Measurements from ENCODE around the gene HOXA6.
A peak's percentile ranks its signal among the peaks of the same experiment; 100 is the strongest.

The HOXA6 gene

GRCh38 chr7:27137640-27138315 lies 9.8 kb downstream of the HOXA6 start:
- ATAC-seq = no peak

- ATAC-seq = peak; percentile 17 to 42
Observed at GRCh38 chr7:27134392-27134791, 13.2 kb downstream of the HOXA6 start.

DNA sequence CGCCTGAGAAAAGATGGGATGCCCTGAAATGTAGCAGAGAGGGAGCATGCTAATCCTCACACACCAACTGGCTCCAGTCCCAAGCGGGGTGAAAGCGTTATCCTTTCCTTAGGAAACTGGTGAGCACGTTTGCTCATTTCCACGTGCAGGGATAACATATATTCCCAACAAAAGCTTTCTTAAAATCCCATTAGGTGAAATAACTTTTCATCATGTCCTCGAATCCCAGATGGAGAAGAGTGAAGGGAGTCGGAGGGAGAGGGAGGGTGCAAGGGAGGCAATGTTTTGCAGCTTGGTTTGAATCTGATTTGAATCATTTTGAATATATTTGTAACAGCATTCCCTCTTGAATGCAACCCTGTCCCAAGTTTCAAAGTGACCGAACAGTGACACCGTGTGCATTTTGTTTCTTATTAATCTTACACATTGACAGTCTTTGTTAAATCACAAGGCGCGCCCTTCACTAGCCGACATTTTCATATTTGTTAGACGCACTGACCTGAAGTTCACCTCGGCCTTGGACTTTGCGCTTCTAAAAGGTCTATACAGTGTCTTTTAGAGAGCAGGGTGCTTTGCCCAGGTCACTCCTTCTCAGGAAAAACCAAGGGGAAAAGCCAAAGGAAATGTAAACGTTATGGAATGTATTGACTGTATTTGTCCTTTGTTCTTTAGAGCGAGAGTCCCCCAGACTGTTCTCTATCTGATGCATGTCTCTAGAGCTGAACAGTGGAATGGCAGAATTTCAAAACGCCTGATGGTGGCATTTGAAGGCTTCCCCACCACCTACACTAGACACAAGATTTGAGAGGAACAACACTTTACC lies 14.0 kb downstream of the HOXA6 start:
- no peak for ATAC-seq

DNA sequence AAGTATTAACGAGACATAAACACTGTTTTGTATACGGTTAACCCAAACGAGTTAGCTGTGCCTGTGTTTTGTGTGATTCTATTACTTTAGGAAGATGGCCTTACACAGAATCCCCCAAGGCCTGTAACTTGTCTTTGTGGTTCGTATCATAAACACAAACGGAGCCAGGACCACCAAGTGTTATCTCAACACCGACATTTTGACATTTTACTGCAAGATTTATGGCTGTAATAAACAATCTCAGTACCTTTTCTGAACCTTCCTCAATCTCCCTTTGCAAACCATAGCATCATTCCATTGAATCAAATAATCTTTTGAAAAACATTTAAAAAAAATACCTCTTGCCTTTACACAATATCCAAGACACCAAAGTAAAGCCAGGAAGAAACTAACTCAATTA lies 14.6 kb downstream of the HOXA6 start:
- no peak for ATAC-seq

DNA sequence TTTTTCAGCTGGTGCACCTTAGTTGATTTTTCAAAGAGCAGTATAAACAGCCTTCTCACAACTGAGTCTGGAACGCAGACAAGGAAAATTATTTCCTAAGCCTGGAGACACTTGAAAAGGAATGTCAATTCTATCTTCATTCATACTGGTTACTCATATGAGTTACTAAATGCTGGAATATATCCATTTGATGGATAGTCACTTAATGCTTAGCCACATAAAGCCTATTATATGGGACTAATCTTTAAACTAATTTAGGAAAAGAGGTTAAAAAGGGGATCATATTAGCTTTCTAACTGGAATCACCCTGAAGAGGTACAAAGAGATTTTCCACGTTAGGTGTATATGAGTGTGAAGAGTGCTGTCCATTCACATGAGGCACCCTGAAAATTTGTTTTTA lies 15.4 kb downstream of the HOXA6 start:
- no peak for ATAC-seq

DNA sequence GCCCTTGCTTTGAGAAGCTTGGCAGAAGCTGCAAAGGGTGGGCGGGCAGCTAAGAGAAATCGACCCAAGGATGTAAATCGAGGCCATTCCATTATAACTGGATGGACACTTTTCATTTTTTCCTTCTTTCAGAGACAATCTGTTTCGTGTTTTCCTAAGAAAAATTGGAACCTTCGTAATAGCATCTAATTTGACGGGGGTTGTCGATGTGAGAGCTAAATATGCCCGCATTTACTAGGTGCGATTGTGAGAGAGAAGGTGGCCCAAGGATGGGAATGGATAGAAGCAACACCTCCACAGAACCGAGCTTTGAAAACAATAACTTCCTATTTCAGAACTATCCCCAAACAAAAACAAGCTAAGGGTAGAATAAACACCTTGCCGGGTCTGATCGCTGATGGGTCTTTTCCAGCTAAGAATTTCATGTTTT lies 16.2 kb downstream of the HOXA6 start:
- ATAC-seq = no peak

DNA sequence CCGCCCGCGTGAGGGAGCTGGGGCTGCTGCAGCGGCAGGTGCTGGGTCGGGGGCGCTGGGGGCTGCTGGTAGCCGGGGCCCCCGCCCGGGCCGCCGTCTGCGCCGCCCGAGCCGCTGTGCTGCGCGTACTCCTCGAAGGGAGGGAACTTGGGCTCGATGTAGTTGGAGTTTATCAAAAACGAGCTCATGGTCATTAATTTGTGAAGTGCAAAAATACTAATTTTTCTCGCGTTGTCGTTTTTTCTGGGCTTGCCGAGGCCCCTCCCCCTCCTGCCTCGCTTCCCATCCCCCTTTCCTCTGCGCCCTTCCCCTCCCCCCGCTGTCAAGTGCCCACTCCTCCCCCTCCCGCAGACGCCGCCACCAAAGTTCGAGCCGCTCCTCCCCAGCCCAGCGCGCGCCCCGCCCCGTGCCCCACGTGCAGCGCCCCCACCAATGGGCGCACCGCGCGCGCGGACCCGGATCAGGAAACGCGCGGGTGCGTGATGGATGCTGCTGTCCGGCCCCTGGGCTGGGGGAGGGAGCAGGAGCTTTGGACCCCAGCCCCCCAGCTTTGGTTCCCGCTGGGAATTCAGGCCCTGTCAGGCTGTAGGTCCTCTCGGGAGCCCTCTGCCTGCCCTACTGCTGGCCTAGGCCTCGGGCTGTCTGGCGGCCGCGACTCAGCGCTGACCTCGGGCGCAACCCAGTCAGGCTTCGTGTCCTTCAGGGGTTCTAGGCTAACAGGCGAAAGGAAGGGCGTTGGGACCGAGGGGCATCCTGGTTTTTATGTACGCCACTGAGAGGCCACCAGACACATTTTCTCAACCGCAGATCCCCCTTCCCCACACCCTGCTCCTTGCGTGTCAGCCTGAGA lies 16.8 kb downstream of the HOXA6 start, which contains the start of gene HOXA4:
HOXA4 (minus strand) TSS at position 218 of the 850 bp plus-strand sequence; CDS start at position 194, 24 bp downstream.
- ATAC-seq = peak; percentile 90

- ATAC-seq = peak in 1 of 2 donors; percentile 18
Observed at GRCh38 chr7:27129729-27130539, 17.6 kb downstream of the HOXA6 start.

- ATAC-seq = no peak
Observed at GRCh38 chr7:27128776-27129728, 18.5 kb downstream of the HOXA6 start.

DNA sequence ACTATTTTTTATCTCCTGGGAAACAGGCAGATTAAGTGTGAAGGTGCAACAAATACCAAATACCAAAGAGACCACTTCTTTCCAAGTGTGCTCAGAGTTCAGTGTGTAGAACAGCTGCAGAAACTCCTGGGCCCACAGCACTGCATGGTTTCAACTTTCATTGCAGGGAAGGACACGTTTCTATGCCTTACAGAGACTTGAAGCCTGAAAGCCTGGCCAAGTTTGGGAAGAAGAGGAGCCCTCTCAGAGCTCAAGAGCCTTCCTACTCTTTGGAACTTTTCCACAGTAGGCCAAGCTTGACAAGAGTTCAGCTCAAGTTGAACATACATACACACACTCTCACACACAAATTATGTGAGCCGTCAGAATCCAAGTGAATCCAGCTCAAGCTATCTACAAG lies 19.5 kb downstream of the HOXA6 start:
- no peak for ATAC-seq

GRCh38 chr7:27126596-27127327 lies 20.8 kb downstream of the HOXA6 start:
- no peak for ATAC-seq

DNA sequence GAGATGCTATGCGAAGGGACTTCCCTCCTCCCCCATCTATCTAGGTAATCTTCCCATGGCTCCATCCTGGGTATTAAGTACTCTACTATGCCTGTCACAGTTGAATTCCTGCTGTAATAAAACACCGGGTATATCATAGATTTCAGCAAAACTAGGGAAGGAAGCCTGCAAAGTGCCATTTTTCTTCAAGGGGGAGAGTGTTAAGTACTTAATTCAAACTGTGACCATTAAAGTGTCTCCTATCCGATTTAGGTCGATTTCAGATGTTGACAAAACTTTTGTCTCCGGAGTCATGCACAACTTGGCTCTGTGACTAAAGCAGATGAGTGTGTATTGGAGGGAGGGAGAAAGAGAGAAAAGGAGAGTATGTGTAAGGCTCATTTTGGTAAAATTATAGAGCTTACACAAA lies 21.6 kb downstream of the HOXA6 start:
- ATAC-seq = no peak

DNA sequence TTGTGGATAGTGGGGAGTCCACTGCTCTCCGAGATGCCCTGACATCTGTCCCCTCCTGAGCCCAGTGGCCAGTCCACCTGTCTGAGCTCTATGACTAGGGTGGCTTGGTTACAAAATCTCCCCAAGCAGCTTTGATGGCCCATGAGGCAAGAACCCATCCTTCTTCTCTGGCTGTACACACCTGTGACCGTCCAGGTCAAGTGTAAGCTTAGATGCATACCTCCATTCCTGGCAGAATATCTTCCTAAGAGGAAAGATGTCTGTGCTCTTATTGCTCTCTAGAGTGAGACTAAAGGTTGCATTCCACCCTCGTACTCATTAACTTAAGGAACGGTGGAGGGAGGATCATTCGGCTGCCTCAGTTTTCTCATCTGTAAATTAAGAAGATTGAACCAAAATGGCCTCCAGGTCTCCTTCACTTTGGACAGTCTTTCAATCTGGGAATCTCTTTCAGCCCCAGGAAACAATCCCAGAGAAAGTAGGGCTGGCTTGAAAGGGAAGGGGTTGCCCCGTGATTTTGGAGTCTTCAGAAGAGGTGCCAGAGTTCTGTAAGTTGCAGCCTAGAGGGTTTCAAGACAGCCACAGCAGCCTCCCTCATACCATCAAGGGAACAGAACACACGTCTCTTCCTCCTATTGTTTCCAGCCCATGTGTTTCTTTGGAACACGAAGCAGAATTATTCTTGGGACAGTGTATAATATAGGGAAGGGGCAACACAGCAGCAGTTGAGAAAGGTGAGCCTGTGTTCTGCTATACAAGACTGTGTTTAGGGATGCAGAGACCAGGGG lies 22.5 kb downstream of the HOXA6 start:
- ATAC-seq = no peak

GRCh38 chr7:27124096-27124901 lies 23.3 kb downstream of the HOXA6 start:
- ATAC-seq = no peak

GRCh38 chr7:27123477-27124053 lies 24.0 kb downstream of the HOXA6 start:
- no peak for ATAC-seq

DNA sequence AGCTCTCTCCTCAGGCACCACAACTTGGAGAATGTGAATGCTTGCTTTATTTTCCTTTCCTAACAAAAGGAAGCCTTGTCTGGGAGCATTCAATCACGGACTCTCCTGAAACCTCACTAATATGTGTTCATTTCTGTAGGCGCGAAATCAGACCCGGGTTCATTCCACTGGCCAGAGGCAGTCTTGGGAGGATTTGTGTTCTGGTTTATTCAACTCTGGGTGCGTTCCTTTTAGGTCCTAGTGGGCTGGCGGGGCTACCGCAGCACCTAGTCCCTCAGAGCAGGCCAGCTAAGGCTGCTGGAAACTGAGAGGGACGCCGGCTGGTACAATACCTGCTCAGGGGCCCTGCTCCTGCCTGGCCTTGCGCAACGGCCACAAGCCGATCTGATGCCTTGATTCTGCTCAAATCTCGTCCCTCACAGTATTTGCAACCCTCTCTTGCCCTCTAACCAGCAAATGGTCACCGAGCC lies 24.5 kb downstream of the HOXA6 start:
- no peak for ATAC-seq

GRCh38 chr7:27122077-27122910 lies 25.3 kb downstream of the HOXA6 start:
- no peak for ATAC-seq

Data from activated CD4-positive, CD25-positive, alpha-beta regulatory T cell treated with anti-CD3 and anti-CD28 coated beads, Interleukin-2, amount 50 U/mL, for 24 hours (primary cell).